A549 (cell line): ENCODE data around the gene RNPEP. TPM values are rescaled to one million over a fixed set of nuclear protein-coding genes. Genes with fewer than 3 reads are reported as not detected.
A peak's percentile ranks its signal among the peaks of the same experiment; 100 is the strongest.

Experiments used
- ATAC-seq, 2 experiments: fragments of 200-7000 bp in 1 of 2; fragments of >200 bp in 1 of 2; cut with Nextera tagmentation in 1 of 2; cut with Tn5 transposase in 1 of 2; 3 replicates each; pipeline versions ENCODE4 v1.8.0 to v1.9.1; 2018 to 2020; ENCODE audit warnings: mild to moderate bottlenecking in 1 of 2, moderate library complexity in 1 of 2
- CTCF ChIA-PET: fragments of 300-600 bp; sonication (Branson Sonifier 250); formaldehyde crosslinking; extraction: SDS; loops from one replicate; lab custom pipeline; 2021; ENCODE audit warnings: antibody characterized with exemption, inconsistent platforms; lab: Yijun Ruan, JAX
- POLR2A ChIA-PET: fragments of 350-600 bp; formaldehyde crosslinking; extraction: SDS; loops from one replicate; lab custom pipeline; 2021; ENCODE audit warnings: antibody characterized with exemption, inconsistent platforms; lab: Yijun Ruan, JAX
- DNase-seq, 2 experiments: peaks; one replicate each; pipeline versions ENCODE4 v3.0.0 to v3.0.0-alpha.2; 2011 to 2016; ENCODE audit warnings: low read depth in 1 of 2, low spot score in 1 of 2
- FAIRE-seq: peaks from 2 replicates; lab custom pipeline; 2011; peaks lifted over from hg19 to GRCh38; lab: Jason Lieb, UNC
- H3K27ac ChIP-seq, 2 experiments: fragments of >200 bp; sonication (Bioruptor Twin); formaldehyde crosslinking; 3 replicates each; pipeline ENCODE4 v1.5.1; 2016 to 2017
- H3K4me1 ChIP-seq: fragments of >200 bp; sonication (Bioruptor Twin); formaldehyde crosslinking; 3 replicates; pipeline ENCODE4 v1.6.1; 2016
- H3K4me2 ChIP-seq: fragments of >200 bp; sonication (Bioruptor Twin); formaldehyde crosslinking; 3 replicates; pipeline ENCODE4 v1.6.1; 2016
- H3K4me3 ChIP-seq: fragments of >200 bp; sonication (Bioruptor Twin); formaldehyde crosslinking; 3 replicates; pipeline ENCODE4 v1.5.1; 2016
- H3K9me3 ChIP-seq: fragments of >200 bp; sonication (Bioruptor Twin); formaldehyde crosslinking; 3 replicates; pipeline ENCODE4 v1.6.1; 2016
- CEBPB ChIP-seq, 2 experiments: fragments of >200 bp in 1 of 2; sonication (Bioruptor Twin) in 1 of 2; formaldehyde crosslinking in 1 of 2; IDR thresholded peaks; 2 replicates each; pipeline ENCODE4 v1.6.1; 2012 to 2016
- CHD2 ChIP-seq: fragments of 150-350 bp; IDR thresholded peaks from 2 replicates; pipeline ENCODE4 v1.6.1; 2014; ENCODE audit warnings: low read length; ENCODE audit not compliant: partially characterized antibody
- EHF ChIP-seq: fragments of 250-450 bp; sonication (Bioruptor Pico); IDR thresholded peaks from 2 replicates; pipeline ENCODE4 v1.5.0; 2020; ENCODE audit warnings: mild to moderate bottlenecking
- EP300 ChIP-seq, 2 experiments: fragments of >200 bp; sonication (Bioruptor Twin); formaldehyde crosslinking; IDR thresholded peaks; 2 replicates in 1 of 2; 3 replicates in 1 of 2; pipeline ENCODE4 v1.6.1; 2016 to 2017
- FOXS1 ChIP-seq: fragments of 250-450 bp; sonication (Bioruptor Pico); IDR thresholded peaks from 2 replicates; pipeline ENCODE4 v1.5.0; 2020; ENCODE audit warnings: mild to moderate bottlenecking, moderate library complexity
- HDAC2 ChIP-seq: fragments of 200-600 bp; sonication (generic); IDR thresholded peaks from 2 replicates; pipeline ENCODE4 v1.6.1; 2016
- JUNB ChIP-seq: fragments of >200 bp; sonication (Bioruptor Twin); formaldehyde crosslinking; IDR thresholded peaks from 2 replicates; pipeline ENCODE4 v1.6.1; 2016
- KDM1A ChIP-seq: fragments of 200-600 bp; sonication (generic); IDR thresholded peaks from 2 replicates; pipeline ENCODE4 v1.6.1; 2016; ENCODE audit warnings: low read depth, mild to moderate bottlenecking
- MAFK ChIP-seq: fragments of 450-650 bp; IDR thresholded peaks from 2 replicates; pipeline ENCODE4 v1.6.1; 2014; ENCODE audit not compliant: partially characterized antibody
- MAZ ChIP-seq: fragments of 150-350 bp; IDR thresholded peaks from 2 replicates; pipeline ENCODE4 v1.6.1; 2014; ENCODE audit warnings: antibody characterized with exemption, low read depth, low read length, borderline replicate concordance
- NPAS2 ChIP-seq: fragments of 250-450 bp; sonication (Bioruptor Pico); IDR thresholded peaks from 2 replicates; pipeline ENCODE4 v1.8.0; 2022; ENCODE audit warnings: mild to moderate bottlenecking, moderate library complexity, borderline replicate concordance
- NR3C1 ChIP-seq: fragments of >200 bp; sonication (Bioruptor Twin); formaldehyde crosslinking; IDR thresholded peaks from 3 replicates; pipeline ENCODE4 v1.6.1; 2017
- PBX3 ChIP-seq: IDR thresholded peaks from 2 replicates; pipeline ENCODE4 v1.6.1; 2012
- SREBF2 ChIP-seq: fragments of 450-650 bp; IDR thresholded peaks from 2 replicates; pipeline ENCODE4 v1.6.1; 2014; ENCODE audit warnings: mild to moderate bottlenecking, moderate library complexity
- TP53 ChIP-seq: fragments of 250-450 bp; sonication (Bioruptor Pico); IDR thresholded peaks from 2 replicates; pipeline ENCODE4 v1.5.0; 2021; ENCODE audit warnings: mild to moderate bottlenecking, moderate library complexity
- ZC3H11A ChIP-seq: fragments of 450-650 bp; IDR thresholded peaks from 2 replicates; pipeline ENCODE4 v1.6.1; 2014; ENCODE audit warnings: antibody characterized with exemption, mild to moderate bottlenecking
- ZFP36 ChIP-seq: fragments of 450-650 bp; IDR thresholded peaks from 2 replicates; pipeline ENCODE4 v1.6.1; 2014; ENCODE audit warnings: borderline replicate concordance; ENCODE audit not compliant: partially characterized antibody
- ZNF302 ChIP-seq: fragments of 250-450 bp; sonication (Bioruptor Pico); IDR thresholded peaks from 2 replicates; pipeline ENCODE4 v1.9.0; 2021; ENCODE audit warnings: inconsistent platforms, mild to moderate bottlenecking, moderate library complexity
- WGBS: methylation state at CpG from one replicate; pipeline ENCODE4 v1.1.6; 2017; ENCODE audit errors: missing lambda C conversion rate; 5-methylcytosine and 5-hydroxymethylcytosine counted together
- polyA plus RNA-seq, 4 experiments: library from polyadenylated mRNA; depleted of rRNA in 3 of 4; stranded (reverse); fragments of >200 nt; fragmentation: RNase III in 1 of 4; extraction: RNeasy Plus Mini Kit Qiagen cat#74134 plus additional on column Dnase treatment in 1 of 4; gene quantifications; 2 replicates in 3 of 4; 3 replicates in 1 of 4; pipeline ENCODE4 v1.2.3, GENCODE V29; 2011 to 2017
- TF ChIP-seq, protein P1 (sequence below): fragments of 250-450 bp; sonication (Bioruptor Pico); IDR thresholded peaks from 2 replicates; pipeline ENCODE4 v1.5.0; 2020; ENCODE audit warnings: low read depth, mild to moderate bottlenecking, moderate library complexity
- TF ChIP-seq, protein P2 (sequence below): fragments of >200 bp; sonication (Bioruptor Twin); formaldehyde crosslinking; IDR thresholded peaks from 3 replicates; pipeline ENCODE4 v1.6.1; 2016
- TF ChIP-seq, protein P3 (sequence below): fragments of 150-350 bp; IDR thresholded peaks from 2 replicates; pipeline ENCODE4 v1.6.1; 2014; ENCODE audit warnings: low read depth, mild to moderate bottlenecking, low read length
- TF ChIP-seq, protein P4 (sequence below): fragments of >200 bp; sonication (Bioruptor Twin); formaldehyde crosslinking; IDR thresholded peaks from 2 replicates; pipeline ENCODE4 v1.6.1; 2016
- TF ChIP-seq, protein P5 (sequence below): IDR thresholded peaks from 2 replicates; pipeline ENCODE4 v1.6.1; 2012; ENCODE audit warnings: low read depth, borderline replicate concordance
- TF ChIP-seq, protein P6 (sequence below): IDR thresholded peaks from 2 replicates; pipeline ENCODE4 v1.6.1; 2012

Gene RNPEP
- polyA plus RNA-seq, 2 of the 4 experiments (the other 2 are of a cell fraction): 71.1 to 87.6 TPM

DNA sequence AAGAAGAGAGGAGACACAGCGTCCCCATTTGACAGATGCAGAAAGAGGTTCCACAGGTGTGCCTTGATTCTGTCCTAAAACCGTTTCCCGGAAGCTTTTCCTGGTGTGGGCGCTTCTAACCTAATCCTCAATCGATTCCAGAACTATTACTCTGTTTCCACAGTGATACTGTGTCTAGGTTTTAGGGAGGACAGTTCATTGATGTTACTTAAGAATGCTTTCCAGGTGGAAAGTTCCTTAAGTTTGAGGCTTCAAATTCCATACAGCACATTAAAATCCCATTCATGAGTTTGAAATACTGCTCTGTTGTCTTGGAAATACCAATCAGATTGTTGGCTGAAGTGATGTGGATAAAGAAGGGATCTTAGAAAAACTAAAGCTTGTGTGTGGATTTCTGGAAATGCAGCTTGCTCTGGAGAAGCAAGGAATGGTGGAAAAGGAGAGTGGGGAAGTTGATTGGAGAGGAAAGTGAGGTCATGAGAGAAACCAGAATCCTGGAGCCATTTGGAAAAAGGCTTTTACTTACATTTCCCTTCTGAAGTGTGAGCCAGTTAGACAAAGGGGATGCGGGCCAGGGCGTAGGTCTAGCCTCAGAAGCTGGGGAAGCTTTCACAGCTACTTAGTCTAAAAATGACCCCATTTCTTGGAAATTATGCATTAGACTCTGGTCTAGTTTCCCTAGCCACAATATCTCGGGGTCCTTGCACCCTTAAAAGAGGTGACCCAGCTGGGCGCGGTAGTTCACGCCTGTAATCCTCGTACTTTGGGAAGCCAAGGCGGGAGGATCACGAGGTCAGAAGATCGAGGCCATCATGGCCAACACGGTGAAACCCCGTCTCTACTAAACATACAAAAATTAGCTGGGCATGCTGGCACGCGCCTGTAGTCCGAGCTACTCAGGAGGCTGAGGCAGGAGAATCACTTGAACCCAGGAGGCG is 34.6 kb downstream of the RNPEP start (continued):
- TF ChIP-seq, protein P1, sequence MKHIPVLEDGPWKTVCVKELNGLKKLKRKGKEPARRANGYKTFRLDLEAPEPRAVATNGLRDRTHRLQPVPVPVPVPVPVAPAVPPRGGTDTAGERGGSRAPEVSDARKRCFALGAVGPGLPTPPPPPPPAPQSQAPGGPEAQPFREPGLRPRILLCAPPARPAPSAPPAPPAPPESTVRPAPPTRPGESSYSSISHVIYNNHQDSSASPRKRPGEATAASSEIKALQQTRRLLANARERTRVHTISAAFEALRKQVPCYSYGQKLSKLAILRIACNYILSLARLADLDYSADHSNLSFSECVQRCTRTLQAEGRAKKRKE (CRISPR knock-in tag): 0 out of 2 replicates have a peak, but pooled peaks have one; percentile 44
- 0 out of 2 replicates have a peak, but pooled peaks have one; percentile 49 for TF ChIP-seq ZNF302
- no peak for TF ChIP-seq KDM1A
- TF ChIP-seq, protein P2, sequence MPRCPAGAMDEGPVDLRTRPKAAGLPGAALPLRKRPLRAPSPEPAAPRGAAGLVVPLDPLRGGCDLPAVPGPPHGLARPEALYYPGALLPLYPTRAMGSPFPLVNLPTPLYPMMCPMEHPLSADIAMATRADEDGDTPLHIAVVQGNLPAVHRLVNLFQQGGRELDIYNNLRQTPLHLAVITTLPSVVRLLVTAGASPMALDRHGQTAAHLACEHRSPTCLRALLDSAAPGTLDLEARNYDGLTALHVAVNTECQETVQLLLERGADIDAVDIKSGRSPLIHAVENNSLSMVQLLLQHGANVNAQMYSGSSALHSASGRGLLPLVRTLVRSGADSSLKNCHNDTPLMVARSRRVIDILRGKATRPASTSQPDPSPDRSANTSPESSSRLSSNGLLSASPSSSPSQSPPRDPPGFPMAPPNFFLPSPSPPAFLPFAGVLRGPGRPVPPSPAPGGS: no peak
- TF ChIP-seq EP300 (IDR thresholded peaks at IDR 0.05): no peak
- TF ChIP-seq SREBF2: no peak
- TF ChIP-seq TP53 (CRISPR knock-in tag): peak; percentile 86
- TF ChIP-seq, protein P3, sequence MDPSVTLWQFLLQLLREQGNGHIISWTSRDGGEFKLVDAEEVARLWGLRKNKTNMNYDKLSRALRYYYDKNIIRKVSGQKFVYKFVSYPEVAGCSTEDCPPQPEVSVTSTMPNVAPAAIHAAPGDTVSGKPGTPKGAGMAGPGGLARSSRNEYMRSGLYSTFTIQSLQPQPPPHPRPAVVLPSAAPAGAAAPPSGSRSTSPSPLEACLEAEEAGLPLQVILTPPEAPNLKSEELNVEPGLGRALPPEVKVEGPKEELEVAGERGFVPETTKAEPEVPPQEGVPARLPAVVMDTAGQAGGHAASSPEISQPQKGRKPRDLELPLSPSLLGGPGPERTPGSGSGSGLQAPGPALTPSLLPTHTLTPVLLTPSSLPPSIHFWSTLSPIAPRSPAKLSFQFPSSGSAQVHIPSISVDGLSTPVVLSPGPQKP: no peak
- TF ChIP-seq, protein P4, sequence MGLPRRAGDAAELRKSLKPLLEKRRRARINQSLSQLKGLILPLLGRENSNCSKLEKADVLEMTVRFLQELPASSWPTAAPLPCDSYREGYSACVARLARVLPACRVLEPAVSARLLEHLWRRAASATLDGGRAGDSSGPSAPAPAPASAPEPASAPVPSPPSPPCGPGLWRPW: no peak

DNA sequence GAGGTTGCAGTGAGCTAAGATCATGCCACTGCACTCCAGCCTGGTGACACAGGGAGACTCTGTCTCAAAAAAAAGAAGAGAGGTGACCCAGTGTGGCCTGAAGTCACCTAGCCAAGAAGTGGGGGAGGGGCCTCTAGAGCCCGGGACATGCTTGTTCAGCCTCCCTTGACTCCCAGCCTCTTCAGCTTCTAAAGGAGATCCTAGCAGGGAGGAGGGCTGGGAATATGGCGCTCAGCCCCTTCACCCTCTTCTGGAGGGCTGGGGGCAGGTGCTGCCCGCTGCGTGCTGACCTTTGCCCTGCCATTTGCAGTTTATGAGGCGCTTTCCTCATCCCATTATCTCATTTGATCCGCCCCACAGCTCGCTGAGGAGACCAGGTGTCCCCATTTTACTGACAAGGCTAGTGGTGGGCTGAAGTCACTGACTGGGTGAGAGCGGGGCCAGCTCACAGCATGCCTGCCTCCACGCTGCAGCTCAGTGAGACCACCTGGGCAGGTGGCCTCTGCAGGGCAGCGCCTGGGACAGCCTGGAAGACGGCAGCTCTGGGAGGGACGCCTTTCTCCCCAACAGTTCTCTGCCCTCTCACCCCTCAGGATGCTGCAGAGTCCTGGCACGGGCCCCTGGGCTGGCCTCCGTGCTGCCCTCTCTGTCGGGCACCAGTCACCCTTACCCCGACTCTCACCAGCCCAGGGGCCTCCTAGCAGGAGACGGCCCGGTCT is 35.5 kb downstream of the RNPEP start:
- H3K4me2 ChIP-seq: peak overlapping the region; percentile 88
- peaks cover 86% of the 10 kb centered on the region for H3K4me1 ChIP-seq
- peak overlapping the region; percentile 95; the same call in 2 of the 3 replicates for H3K4me3 ChIP-seq
- WGBS: 8% methylated on average over 9 of the region's 18 CpGs
- DNase-seq: peak in 1 of 2 experiments; percentile 98
- ChIA-PET POLR2A (interaction anchor here (0.6 to 4.7 kb wide), 8 partner anchors 8 to 95 kb away, joined by 3 to 68 read pairs (median 6); partner anchors contain the start of gene ELF3), CTCF (interaction anchor here (0.8 to 46.8 kb wide), 9 partner anchors 8 to 108 kb away, joined by 3 to 1624 read pairs (median 10); partner anchors contain the start of genes ELF3 and GPR37L1)
- no peaks in the 10 kb centered on the region for H3K9me3 ChIP-seq
- peak overlapping the region; percentile 93 to 94 for H3K27ac ChIP-seq
- ATAC-seq: peak; percentile 62 to 64
- no peak for FAIRE-seq
- no peak; the same call in 1 of the 2 replicates for TF ChIP-seq MAZ
- TF ChIP-seq, protein P5, sequence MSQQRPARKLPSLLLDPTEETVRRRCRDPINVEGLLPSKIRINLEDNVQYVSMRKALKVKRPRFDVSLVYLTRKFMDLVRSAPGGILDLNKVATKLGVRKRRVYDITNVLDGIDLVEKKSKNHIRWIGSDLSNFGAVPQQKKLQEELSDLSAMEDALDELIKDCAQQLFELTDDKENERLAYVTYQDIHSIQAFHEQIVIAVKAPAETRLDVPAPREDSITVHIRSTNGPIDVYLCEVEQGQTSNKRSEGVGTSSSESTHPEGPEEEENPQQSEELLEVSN: peak; percentile 31; the same call in 1 of the 2 replicates
- TF ChIP-seq ZFP36: no peak
- no peak for TF ChIP-seq ZC3H11A
- peak in 1 of 2 experiments; percentile 65; a peak in 1 of 4 replicates for TF ChIP-seq CEBPB (IDR thresholded peaks at IDR 0.05)
- peak; percentile 90; the same call in 1 of the 2 replicates for TF ChIP-seq FOXS1 (CRISPR knock-in tag)
- TF ChIP-seq, protein P3: no peak
- TF ChIP-seq CHD2: peak; percentile 30
- no peak; the same call in 1 of the 2 replicates for TF ChIP-seq NPAS2
- TF ChIP-seq MAFK: peak; percentile 22
- TF ChIP-seq NR3C1: no peak
- TF ChIP-seq JUNB: no peak
- peak; percentile 59 for TF ChIP-seq PBX3
- TF ChIP-seq HDAC2: no peak
- TF ChIP-seq, protein P6, sequence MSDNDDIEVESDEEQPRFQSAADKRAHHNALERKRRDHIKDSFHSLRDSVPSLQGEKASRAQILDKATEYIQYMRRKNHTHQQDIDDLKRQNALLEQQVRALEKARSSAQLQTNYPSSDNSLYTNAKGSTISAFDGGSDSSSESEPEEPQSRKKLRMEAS: peak; percentile 77
- TF ChIP-seq EHF (CRISPR knock-in tag): peak; percentile 23; the same call in 1 of the 2 replicates
